NCI-H2227 (cell line): Measurements from ENCODE around the gene ZNF541.
"Not testable (repeated sequence)": the region's sequence is repeated elsewhere in the genome, so short reads cannot be mapped to it uniquely, and the experiment has no call there.

ENCODE experiments used
- DNase-seq: peaks from one replicate; lab custom pipeline; 2025; ENCODE audit not compliant: unreplicated experiment; lab: John Stamatoyannopoulos, UW

Gene ZNF541

GRCh38 chr19:47599671-47600245 is 26.8 kb upstream of the ZNF541 start:
- peak; percentile 63 for DNase-seq

GRCh38 chr19:47598407-47599349 is 25.7 kb upstream of the ZNF541 start:
- no peak for DNase-seq

- no peak for DNase-seq
Measured at GRCh38 chr19:47595944-47596343, 23.0 kb upstream of the ZNF541 start.

GRCh38 chr19:47593860-47594259 is 20.9 kb upstream of the ZNF541 start:
- DNase-seq: no peak

GRCh38 chr19:47589824-47590223 is 16.9 kb upstream of the ZNF541 start:
- no peak for DNase-seq

- DNase-seq: no peak
Measured at GRCh38 chr19:47587295-47587694, 14.3 kb upstream of the ZNF541 start.

- not testable (repeated sequence) for DNase-seq
Measured at GRCh38 chr19:47583161-47583560, 10.2 kb upstream of the ZNF541 start.

- DNase-seq: no peak
Measured at GRCh38 chr19:47582320-47582909, 9.5 kb upstream of the ZNF541 start.

- no peak for DNase-seq
Measured at GRCh38 chr19:47581605-47582319, 8.8 kb upstream of the ZNF541 start.

- DNase-seq: no peak
Measured at GRCh38 chr19:47580397-47580796, 7.4 kb upstream of the ZNF541 start.

- DNase-seq: no peak
Measured at GRCh38 chr19:47572635-47573034, 313 bp downstream of the ZNF541 start.

GRCh38 chr19:47569331-47569730 is 3.6 kb downstream of the ZNF541 start:
- DNase-seq: no peak

GRCh38 chr19:47564081-47564480 is 8.9 kb downstream of the ZNF541 start:
- no peak for DNase-seq

GRCh38 chr19:47561440-47562057 is 11.4 kb downstream of the ZNF541 start:
- no peak for DNase-seq

GRCh38 chr19:47560999-47561398 is 11.9 kb downstream of the ZNF541 start:
- no peak for DNase-seq

GRCh38 chr19:47550129-47550528 is 22.8 kb downstream of the ZNF541 start:
- DNase-seq: no peak

- DNase-seq: no peak
Measured at GRCh38 chr19:47549261-47549862, 23.6 kb downstream of the ZNF541 start.

- DNase-seq: no peak
Measured at GRCh38 chr19:47547199-47547598, 25.7 kb downstream of the ZNF541 start.

- DNase-seq: no peak
Measured at GRCh38 chr19:47545061-47545948, 27.6 kb downstream of the ZNF541 start.

- DNase-seq: no peak
Measured at GRCh38 chr19:47544476-47544875, 28.5 kb downstream of the ZNF541 start.
